GM12873 (cell line): Measurements from ENCODE around the gene MSMP.

ENCODE experiments used
- TF ChIP-seq, protein P1 (sequence below): IDR thresholded peaks from 2 replicates; pipeline ENCODE4 v1.5.1; 2012; ENCODE audit warnings: low read depth, mild to moderate bottlenecking, moderate library complexity, low read length, control low read depth; ENCODE audit not compliant: insufficient read depth; ENCODE audit errors: missing control alignments

MSMP gene

DNA sequence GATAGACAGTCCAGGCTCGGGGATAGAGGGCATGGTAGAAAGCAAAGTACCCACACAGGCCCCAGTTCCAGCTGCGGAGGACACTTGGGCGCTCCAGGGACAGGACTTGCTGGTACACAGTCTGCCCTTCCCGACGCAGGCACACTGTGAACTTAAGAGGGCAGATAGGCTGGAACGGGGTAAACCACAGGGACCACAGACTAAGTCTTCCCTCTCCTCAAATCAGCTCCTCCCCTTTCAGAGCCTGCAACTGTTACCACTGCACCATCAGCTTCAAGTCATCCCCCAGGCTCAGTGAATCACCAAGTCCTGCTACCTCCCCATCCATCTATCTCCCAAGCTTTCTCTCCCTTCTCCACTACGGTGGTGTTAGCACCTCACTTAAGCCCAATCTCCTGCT, 12.3 kb downstream of the MSMP start:
- TF ChIP-seq, protein P1, sequence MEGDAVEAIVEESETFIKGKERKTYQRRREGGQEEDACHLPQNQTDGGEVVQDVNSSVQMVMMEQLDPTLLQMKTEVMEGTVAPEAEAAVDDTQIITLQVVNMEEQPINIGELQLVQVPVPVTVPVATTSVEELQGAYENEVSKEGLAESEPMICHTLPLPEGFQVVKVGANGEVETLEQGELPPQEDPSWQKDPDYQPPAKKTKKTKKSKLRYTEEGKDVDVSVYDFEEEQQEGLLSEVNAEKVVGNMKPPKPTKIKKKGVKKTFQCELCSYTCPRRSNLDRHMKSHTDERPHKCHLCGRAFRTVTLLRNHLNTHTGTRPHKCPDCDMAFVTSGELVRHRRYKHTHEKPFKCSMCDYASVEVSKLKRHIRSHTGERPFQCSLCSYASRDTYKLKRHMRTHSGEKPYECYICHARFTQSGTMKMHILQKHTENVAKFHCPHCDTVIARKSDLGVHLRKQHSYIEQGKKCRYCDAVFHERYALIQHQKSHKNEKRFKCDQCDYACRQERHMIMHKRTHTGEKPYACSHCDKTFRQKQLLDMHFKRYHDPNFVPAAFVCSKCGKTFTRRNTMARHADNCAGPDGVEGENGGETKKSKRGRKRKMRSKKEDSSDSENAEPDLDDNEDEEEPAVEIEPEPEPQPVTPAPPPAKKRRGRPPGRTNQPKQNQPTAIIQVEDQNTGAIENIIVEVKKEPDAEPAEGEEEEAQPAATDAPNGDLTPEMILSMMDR: no peak

- TF ChIP-seq, protein P1: no peak
Measured at GRCh38 chr9:35740243-35740642, 13.8 kb downstream of the MSMP start.

DNA sequence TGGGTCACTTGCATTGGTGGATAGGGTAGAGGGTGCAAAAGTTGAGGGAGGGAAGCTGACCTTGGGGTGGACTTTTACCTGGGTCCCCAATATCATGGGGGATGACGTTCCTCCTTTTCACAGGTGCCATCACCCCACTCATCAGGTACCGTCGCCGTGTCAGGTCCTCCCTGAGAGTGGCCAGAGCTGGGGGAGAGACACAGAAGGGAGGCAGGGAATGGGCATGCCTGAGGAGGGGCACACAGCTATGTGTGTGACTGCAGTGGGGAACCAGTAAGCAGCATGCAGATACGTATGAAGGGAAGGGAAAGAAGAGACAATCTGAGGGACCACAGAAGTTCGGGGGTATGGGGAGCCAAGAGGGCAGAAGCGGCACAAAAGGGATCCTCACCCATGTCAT, 15.2 kb downstream of the MSMP start:
- TF ChIP-seq, protein P1: no peak

- TF ChIP-seq, protein P1: no peak
Measured at GRCh38 chr9:35738186-35738585, 15.9 kb downstream of the MSMP start.

GRCh38 chr9:35737143-35737542, 16.9 kb downstream of the MSMP start:
- TF ChIP-seq, protein P1: no peak

- TF ChIP-seq, protein P1: peak; percentile 93
Measured at GRCh38 chr9:35736201-35736633, 17.9 kb downstream of the MSMP start.

DNA sequence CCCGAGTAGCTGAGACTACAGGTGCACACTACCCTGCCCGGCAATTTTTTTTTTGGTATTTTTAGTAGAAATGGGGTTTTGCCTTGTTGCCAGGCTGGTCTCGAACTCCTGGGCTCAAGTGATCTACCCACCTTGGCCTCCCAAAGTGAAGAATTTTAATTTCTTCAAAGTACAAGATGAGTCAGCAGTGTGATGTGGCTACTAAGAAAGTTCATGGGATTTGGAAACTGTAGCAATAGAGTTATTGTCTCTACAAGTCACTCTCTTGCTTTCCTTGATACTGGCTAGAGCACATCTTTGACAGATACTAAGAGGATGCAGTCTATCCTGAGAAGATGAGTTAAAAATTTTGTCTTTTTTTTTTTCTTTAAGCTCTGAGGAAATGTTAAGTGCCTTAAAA, 20.0 kb downstream of the MSMP start:
- TF ChIP-seq, protein P1: no peak
